NB4 (cell line): ENCODE data around the gene WFS1.

ENCODE experiments used
- CTCF ChIP-seq: IDR thresholded peaks from one replicate; pipeline ENCODE4 v1.5.1; 2012; ENCODE audit warnings: low read depth, low read length
- POLR2A ChIP-seq: IDR thresholded peaks from 2 replicates; pipeline ENCODE4 v1.6.1; 2011; ENCODE audit warnings: mild to moderate bottlenecking; ENCODE audit not compliant: insufficient read length; ENCODE audit errors: extremely low read depth

- TF ChIP-seq POLR2A (no peak), CTCF (no peak)
These were observed 29.2 kb downstream of the WFS1 start for GRCh38 chr4:6298852-6299251.
